ENCODE measurements around the gene C17orf113. TPM values are rescaled to one million over a fixed set of nuclear protein-coding genes. Genes with fewer than 3 reads are reported as not detected.

C17orf113 gene
- total RNA-seq, 4 donors from 2014 or later, result 0.35 to 0.57 (median 0.48) TPM; not detected in 1

- Histone ChIP-seq H3K4me1 (peaks cover 0 to 20% (median 0%) of the 10 kb centered on the region in 3 donors), H3K4me3 (no peak overlapping the region), H3K27me3 (no peaks in the 10 kb centered on the region), H3K36me3 (peaks cover 14 to 100% (median 42%) of the 10 kb centered on the region in 3 donors), H3K9me3 (no peaks in the 10 kb centered on the region), H3K27ac (no peak overlapping the region)
- 90 to 93% methylated on average over 2 of the region's 2 CpGs for WGBS, 2 donors
- TF ChIP-seq POLR2A (IDR thresholded peaks at IDR 0.05), result no peak
- TF ChIP-seq, protein P1, sequence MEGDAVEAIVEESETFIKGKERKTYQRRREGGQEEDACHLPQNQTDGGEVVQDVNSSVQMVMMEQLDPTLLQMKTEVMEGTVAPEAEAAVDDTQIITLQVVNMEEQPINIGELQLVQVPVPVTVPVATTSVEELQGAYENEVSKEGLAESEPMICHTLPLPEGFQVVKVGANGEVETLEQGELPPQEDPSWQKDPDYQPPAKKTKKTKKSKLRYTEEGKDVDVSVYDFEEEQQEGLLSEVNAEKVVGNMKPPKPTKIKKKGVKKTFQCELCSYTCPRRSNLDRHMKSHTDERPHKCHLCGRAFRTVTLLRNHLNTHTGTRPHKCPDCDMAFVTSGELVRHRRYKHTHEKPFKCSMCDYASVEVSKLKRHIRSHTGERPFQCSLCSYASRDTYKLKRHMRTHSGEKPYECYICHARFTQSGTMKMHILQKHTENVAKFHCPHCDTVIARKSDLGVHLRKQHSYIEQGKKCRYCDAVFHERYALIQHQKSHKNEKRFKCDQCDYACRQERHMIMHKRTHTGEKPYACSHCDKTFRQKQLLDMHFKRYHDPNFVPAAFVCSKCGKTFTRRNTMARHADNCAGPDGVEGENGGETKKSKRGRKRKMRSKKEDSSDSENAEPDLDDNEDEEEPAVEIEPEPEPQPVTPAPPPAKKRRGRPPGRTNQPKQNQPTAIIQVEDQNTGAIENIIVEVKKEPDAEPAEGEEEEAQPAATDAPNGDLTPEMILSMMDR (IDR thresholded peaks at IDR 0.05), result no peak
- intact Hi-C loops (cut with DNase I), result no loop called here
- DNase-seq, result no peak
Measured at GRCh38 chr17:41988418-41988817, 62.0 kb downstream of the C17orf113 start.

Other genes starting within 250 kb of the C17orf113 start
- 1 to 10 TPM; 2.4 to 7.1 (median 3.7) TPM for gene P3H4, start 238.7 kb downstream of the C17orf113 start, total RNA-seq
- gene FKBP10, start 237.6 kb downstream of the C17orf113 start, total RNA-seq, result 10 to 100 TPM in 2 of 4 donors, 1 to 10 TPM in 1, under 1 TPM in 1; 0.19 to 21.4 (median 8.4) TPM
- gene NT5C3B, start 214.4 kb downstream of the C17orf113 start, total RNA-seq, result 10 to 100 TPM; 23.8 to 45.4 (median 30.5) TPM
- gene KLHL10, start 212.8 kb downstream of the C17orf113 start, total RNA-seq, result under 1 TPM in 1 of 4 donors, not detected in 3; 0.57 TPM
- gene KLHL11, start 185.2 kb downstream of the C17orf113 start, total RNA-seq, result 10 to 100 TPM; 11.8 to 20.4 (median 13.1) TPM
- gene ACLY, start 131.7 kb downstream of the C17orf113 start, total RNA-seq, result 100 to 1,000 TPM in 1 of 4 donors, 10 to 100 TPM in 3; 51.5 to 121 (median 62.7) TPM
- under 1 TPM in 1 of 4 donors, not detected in 3; 0.38 TPM for gene ODAD4, start 120.0 kb downstream of the C17orf113 start, total RNA-seq
- 10 to 100 TPM; 45.3 to 66.0 (median 53.0) TPM for gene CNP, start 83.8 kb downstream of the C17orf113 start, total RNA-seq
- 10 to 100 TPM; 42.6 to 82.0 (median 67.2) TPM for gene DNAJC7, start 33.2 kb downstream of the C17orf113 start, total RNA-seq
- gene NKIRAS2, start 30.5 kb downstream of the C17orf113 start, total RNA-seq, result 10 to 100 TPM; 34.0 to 48.6 (median 35.7) TPM
- gene ZNF385C, start 47.9 kb upstream of the C17orf113 start, total RNA-seq, result under 1 TPM in 2 of 4 donors, not detected in 2; 0.18 to 0.38 TPM
- gene DHX58, start 62.1 kb upstream of the C17orf113 start, total RNA-seq, result 10 to 100 TPM in 1 of 4 donors, 1 to 10 TPM in 3; 3.9 to 10.4 (median 8.9) TPM
- gene KAT2A, start 70.8 kb upstream of the C17orf113 start, total RNA-seq, result 10 to 100 TPM in 3 of 4 donors, 1 to 10 TPM in 1; 9.3 to 34.1 (median 27.0) TPM
- gene HSPB9, start 72.2 kb upstream of the C17orf113 start, total RNA-seq, result not detected
- 100 to 1,000 TPM in 1 of 4 donors, 10 to 100 TPM in 3; 68.5 to 107 (median 78.6) TPM for gene RAB5C, start 104.4 kb upstream of the C17orf113 start, total RNA-seq
- under 1 TPM in 2 of 4 donors, not detected in 2; under 0.01 to 0.09 TPM for gene KCNH4, start 130.5 kb upstream of the C17orf113 start, total RNA-seq
- not detected for gene HCRT, start 134.9 kb upstream of the C17orf113 start, total RNA-seq
- gene GHDC, start 143.9 kb upstream of the C17orf113 start, total RNA-seq, result 10 to 100 TPM in 2 of 4 donors, 1 to 10 TPM in 2; 5.5 to 22.0 (median 13.1) TPM
- 10 to 100 TPM; 17.9 to 57.6 (median 19.5) TPM for gene STAT5B, start 225.8 kb upstream of the C17orf113 start, total RNA-seq
- 10 to 100 TPM in 3 of 4 donors, 1 to 10 TPM in 1; 7.3 to 34.3 (median 14.0) TPM for gene STAT5A, start 237.9 kb upstream of the C17orf113 start, total RNA-seq

All from esophagus squamous epithelium (tissue), 5 donors.